Measurements from ENCODE around the gene ST6GALNAC5.

DNA sequence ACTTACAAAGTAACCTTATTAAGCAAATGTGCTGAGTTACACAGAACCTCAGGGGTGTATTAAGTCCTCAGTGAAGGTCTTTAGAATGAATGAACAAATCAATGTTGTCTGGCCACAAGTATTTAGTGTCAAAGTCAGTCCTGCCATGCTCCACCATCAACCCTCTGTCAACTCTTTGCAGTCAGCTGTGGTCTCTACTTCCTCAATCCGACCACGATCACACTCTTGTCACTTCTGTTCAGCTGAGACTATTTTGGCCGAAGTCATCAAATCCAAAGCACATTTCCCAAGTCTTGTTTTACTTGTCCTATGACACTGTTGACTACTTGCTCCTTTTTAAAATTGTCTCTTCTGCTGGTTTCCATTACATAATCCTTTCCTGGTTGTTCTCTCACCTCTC, 173.5 kb downstream of the ST6GALNAC5 start:
- TF ChIP-seq, protein P1, sequence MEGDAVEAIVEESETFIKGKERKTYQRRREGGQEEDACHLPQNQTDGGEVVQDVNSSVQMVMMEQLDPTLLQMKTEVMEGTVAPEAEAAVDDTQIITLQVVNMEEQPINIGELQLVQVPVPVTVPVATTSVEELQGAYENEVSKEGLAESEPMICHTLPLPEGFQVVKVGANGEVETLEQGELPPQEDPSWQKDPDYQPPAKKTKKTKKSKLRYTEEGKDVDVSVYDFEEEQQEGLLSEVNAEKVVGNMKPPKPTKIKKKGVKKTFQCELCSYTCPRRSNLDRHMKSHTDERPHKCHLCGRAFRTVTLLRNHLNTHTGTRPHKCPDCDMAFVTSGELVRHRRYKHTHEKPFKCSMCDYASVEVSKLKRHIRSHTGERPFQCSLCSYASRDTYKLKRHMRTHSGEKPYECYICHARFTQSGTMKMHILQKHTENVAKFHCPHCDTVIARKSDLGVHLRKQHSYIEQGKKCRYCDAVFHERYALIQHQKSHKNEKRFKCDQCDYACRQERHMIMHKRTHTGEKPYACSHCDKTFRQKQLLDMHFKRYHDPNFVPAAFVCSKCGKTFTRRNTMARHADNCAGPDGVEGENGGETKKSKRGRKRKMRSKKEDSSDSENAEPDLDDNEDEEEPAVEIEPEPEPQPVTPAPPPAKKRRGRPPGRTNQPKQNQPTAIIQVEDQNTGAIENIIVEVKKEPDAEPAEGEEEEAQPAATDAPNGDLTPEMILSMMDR (IDR thresholded peaks at IDR 0.05): no peak
- TF ChIP-seq POLR2A (IDR thresholded peaks at IDR 0.05) (no peak), POLR2AphosphoS5 (IDR thresholded peaks at IDR 0.05) (no peak)

Data from breast epithelium (tissue), 3 donors.